Measurements from ENCODE around the gene RTEL1. TPM values are rescaled to one million over a fixed set of nuclear protein-coding genes. Genes with fewer than 3 reads are reported as not detected.
"Not testable (repeated sequence)": the region's sequence is repeated elsewhere in the genome, so short reads cannot be mapped to it uniquely, and the experiment has no call there.

RTEL1 gene
- total RNA-seq, 1 donor from 2014 or later, result 46.7 TPM

DNA sequence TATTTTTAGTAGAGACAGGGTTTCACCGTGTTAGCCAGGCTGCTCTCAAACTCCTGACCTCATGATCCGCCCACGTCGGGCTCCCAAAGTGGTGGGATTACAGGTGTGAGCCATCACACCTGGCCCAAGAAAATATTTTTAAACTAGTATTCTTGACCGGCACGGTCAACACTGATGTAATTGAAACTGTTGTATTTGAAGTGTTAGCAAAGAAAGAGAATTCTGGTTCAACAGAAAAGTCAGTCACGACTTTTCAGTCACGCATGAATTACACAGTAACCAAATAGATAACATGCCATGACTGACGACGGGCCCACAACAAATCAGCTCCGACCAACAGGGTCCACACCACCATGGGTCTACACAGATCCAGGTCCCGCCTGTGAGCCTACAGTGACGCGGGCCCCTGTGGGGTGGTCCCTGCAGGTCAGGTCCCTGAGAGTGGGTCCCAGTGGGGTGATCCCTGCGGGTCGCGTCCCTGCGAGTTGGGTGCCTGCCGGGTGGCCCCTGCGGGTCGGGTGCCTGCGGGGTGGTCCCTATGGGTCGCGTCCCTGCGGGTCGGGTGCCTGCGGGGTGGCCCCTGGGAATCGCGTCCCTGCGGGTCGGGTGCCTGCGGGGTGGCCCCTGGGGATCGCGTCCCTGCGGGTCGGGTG, 32.2 kb upstream of the RTEL1 start:
- TF ChIP-seq CTCF (conservative IDR thresholded peaks at IDR 0.05), result no peak
- peak overlapping the region; percentile 86 for H3K4me3 Mint-ChIP-seq
- no peak for DNase-seq (ENCODE audit: low read depth, low spot score)
- H3K36me3 Mint-ChIP-seq (ENCODE audit: low read depth), result peaks cover 4% of the 10 kb centered on the region
- no peaks in the 10 kb centered on the region for H3K27me3 Mint-ChIP-seq (ENCODE audit: low read depth)
- H3K9me3 Mint-ChIP-seq, result no peaks in the 10 kb centered on the region
- peaks cover 30% of the 10 kb centered on the region for H3K4me1 Mint-ChIP-seq
- H3K27ac Mint-ChIP-seq (ENCODE audit: unreplicated experiment), result no peak overlapping the region

GRCh38 chr20:63626424-63627128, 31.5 kb upstream of the RTEL1 start, which contains the start of gene GMEB2:
GMEB2 (minus strand) TSS chr20:63627101; CDS start chr20:63619397, 7,704 bp downstream.
- Mint-ChIP-seq H3K4me3 (peak within 1 kb of the TSS; percentile 86), H3K27me3 (ENCODE audit: low read depth) (no peaks in the 10 kb centered on the region), H3K27ac (ENCODE audit: unreplicated experiment) (no peak within 1 kb of the TSS), H3K36me3 (ENCODE audit: low read depth) (peaks cover 4% of the 10 kb centered on the region), H3K4me1 (peaks cover 26% of the 10 kb centered on the region), H3K9me3 (no peaks in the 10 kb centered on the region)
- TF ChIP-seq CTCF (conservative IDR thresholded peaks at IDR 0.05), result no peak
- no peak for DNase-seq (ENCODE audit: low read depth, low spot score)

- H3K27ac Mint-ChIP-seq (ENCODE audit: unreplicated experiment), result no peak overlapping the region
- no peaks in the 10 kb centered on the region for H3K9me3 Mint-ChIP-seq
- TF ChIP-seq CTCF (conservative IDR thresholded peaks at IDR 0.05), result no peak
- H3K4me3 Mint-ChIP-seq, result peak overlapping the region; percentile 76
- peaks cover 4% of the 10 kb centered on the region for H3K36me3 Mint-ChIP-seq (ENCODE audit: low read depth)
- H3K27me3 Mint-ChIP-seq (ENCODE audit: low read depth), result no peaks in the 10 kb centered on the region
- H3K4me1 Mint-ChIP-seq, result peaks cover 25% of the 10 kb centered on the region
- DNase-seq (ENCODE audit: low read depth, low spot score), result peak; percentile 91
Observed at GRCh38 chr20:63627129-63627750, 30.9 kb upstream of the RTEL1 start.

- H3K36me3 Mint-ChIP-seq (ENCODE audit: low read depth), result peaks cover under 1% of the 10 kb centered on the region
- H3K9me3 Mint-ChIP-seq, result no peaks in the 10 kb centered on the region
- peaks cover 23% of the 10 kb centered on the region for H3K4me1 Mint-ChIP-seq
- no peak for DNase-seq (ENCODE audit: low read depth, low spot score)
- no peaks in the 10 kb centered on the region for H3K27me3 Mint-ChIP-seq (ENCODE audit: low read depth)
- no peak overlapping the region for H3K27ac Mint-ChIP-seq (ENCODE audit: unreplicated experiment)
- TF ChIP-seq CTCF (conservative IDR thresholded peaks at IDR 0.05), result no peak
- peak overlapping the region; percentile 87 for H3K4me3 Mint-ChIP-seq
Observed at GRCh38 chr20:63627751-63628245, 30.3 kb upstream of the RTEL1 start.

- Mint-ChIP-seq H3K9me3 (no peaks in the 10 kb centered on the region), H3K27ac (ENCODE audit: unreplicated experiment) (no peak overlapping the region), H3K4me1 (peaks cover 23% of the 10 kb centered on the region), H3K27me3 (ENCODE audit: low read depth) (no peaks in the 10 kb centered on the region), H3K36me3 (ENCODE audit: low read depth) (no peaks in the 10 kb centered on the region), H3K4me3 (peak overlapping the region; percentile 87)
- DNase-seq (ENCODE audit: low read depth, low spot score), result no peak
- TF ChIP-seq CTCF (conservative IDR thresholded peaks at IDR 0.05), result no peak
Observed at GRCh38 chr20:63628246-63628975, 29.7 kb upstream of the RTEL1 start.

GRCh38 chr20:63630956-63631355, 27.2 kb upstream of the RTEL1 start:
- H3K4me1 Mint-ChIP-seq, result peaks cover 16% of the 10 kb centered on the region
- DNase-seq (ENCODE audit: low read depth, low spot score); H3K9me3 Mint-ChIP-seq; H3K27ac Mint-ChIP-seq (ENCODE audit: unreplicated experiment); H3K27me3 Mint-ChIP-seq (ENCODE audit: low read depth); H3K36me3 Mint-ChIP-seq (ENCODE audit: low read depth); H3K4me3 Mint-ChIP-seq: not testable (repeated sequence)

- not testable (repeated sequence) for H3K27me3 Mint-ChIP-seq (ENCODE audit: low read depth); H3K36me3 Mint-ChIP-seq (ENCODE audit: low read depth); H3K27ac Mint-ChIP-seq (ENCODE audit: unreplicated experiment); H3K9me3 Mint-ChIP-seq; DNase-seq (ENCODE audit: low read depth, low spot score)
- Mint-ChIP-seq H3K4me1 (peaks cover 16% of the 10 kb centered on the region), H3K4me3 (peak overlapping the region; percentile 41)
Observed at GRCh38 chr20:63631426-63631825, 26.7 kb upstream of the RTEL1 start.
